Measurements from ENCODE around the gene SLC28A1. TPM values are rescaled to one million over a fixed set of nuclear protein-coding genes. Genes with fewer than 3 reads are reported as not detected.

Gene SLC28A1
- total RNA-seq, 2 experiments from 2014 or later = not detected

GRCh38 chr15:84992157-84992944 is 107.9 kb downstream of the SLC28A1 start:
- POLR2A ChIA-PET = no interaction called here
- no peak for DNase-seq
- CTCF ChIA-PET = interaction anchor here (1.0 kb wide), 1 partner anchor 52 kb away, joined by 3 read pairs; no protein-coding TSS in a partner anchor
- no peaks in the 10 kb centered on the region for H3K9me3 Mint-ChIP-seq
- no peak overlapping the region for H3K27ac Mint-ChIP-seq
- no peaks in the 10 kb centered on the region for H3K27me3 Mint-ChIP-seq
- peaks cover 8% of the 10 kb centered on the region for H3K36me3 Mint-ChIP-seq (ENCODE audit: low read depth)
- peaks cover 33% of the 10 kb centered on the region for H3K4me1 Mint-ChIP-seq
- no peak overlapping the region for H3K4me3 Mint-ChIP-seq

Other genes starting within 250 kb of the SLC28A1 start
- 10 to 100 TPM; 22.1 to 23.8 TPM for gene WDR73, start 230.4 kb upstream of the SLC28A1 start, total RNA-seq
- gene NMB, start 226.5 kb upstream of the SLC28A1 start, total RNA-seq = 1 to 10 TPM; 2.8 to 3.8 TPM
- gene SEC11A, start 168.5 kb upstream of the SLC28A1 start, total RNA-seq = 100 to 1,000 TPM; 110 to 119 TPM
- 10 to 100 TPM; 44.3 to 51.9 TPM for gene ZNF592, start 136.1 kb upstream of the SLC28A1 start, total RNA-seq
- gene ALPK3, start 67.3 kb upstream of the SLC28A1 start, total RNA-seq = under 1 TPM; 0.15 to 0.27 TPM
- 10 to 100 TPM; 17.0 to 18.2 TPM for gene PDE8A, start 97.2 kb downstream of the SLC28A1 start, total RNA-seq

Data from activated CD4-positive, alpha-beta T cell treated with anti-CD3 and anti-CD28 coated beads, Interleukin-2, amount 10 ng/mL, durations not matched to agents 7 days and 5 days (primary cell).